ENCODE results near the gene LYPD3.

- TF ChIP-seq CTCF (IDR thresholded peaks at IDR 0.05): no peak
- no peak for TF ChIP-seq POLR2A (IDR thresholded peaks at IDR 0.05)
Observed at GRCh38 chr19:43430976-43431375, 34.4 kb downstream of the LYPD3 start.

Measured in esophagus squamous epithelium (tissue), 4 donors.